ENCODE measurements around the gene ACADS.

Gene ACADS

DNA sequence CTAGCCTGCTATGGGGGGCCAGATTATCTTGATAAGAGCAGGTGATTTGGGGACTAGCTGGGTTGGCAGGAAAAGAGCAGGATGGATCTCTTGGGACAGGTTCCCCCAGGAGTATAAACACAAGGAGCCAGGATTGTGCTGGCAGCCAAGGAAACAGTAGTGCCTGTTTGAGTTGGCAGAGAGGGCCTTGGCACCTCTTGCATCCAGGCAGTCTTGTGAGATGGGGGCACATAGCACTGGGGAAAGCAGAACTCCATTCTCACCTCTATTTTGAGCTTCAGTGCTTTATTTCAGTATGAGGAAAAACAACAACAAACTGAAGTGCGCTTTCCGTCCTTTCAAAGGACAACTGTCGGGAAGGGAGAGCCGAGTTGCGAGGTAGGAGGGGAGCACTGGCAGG is 24.7 kb upstream of the ACADS start:
- no peak for DNase-seq

DNA sequence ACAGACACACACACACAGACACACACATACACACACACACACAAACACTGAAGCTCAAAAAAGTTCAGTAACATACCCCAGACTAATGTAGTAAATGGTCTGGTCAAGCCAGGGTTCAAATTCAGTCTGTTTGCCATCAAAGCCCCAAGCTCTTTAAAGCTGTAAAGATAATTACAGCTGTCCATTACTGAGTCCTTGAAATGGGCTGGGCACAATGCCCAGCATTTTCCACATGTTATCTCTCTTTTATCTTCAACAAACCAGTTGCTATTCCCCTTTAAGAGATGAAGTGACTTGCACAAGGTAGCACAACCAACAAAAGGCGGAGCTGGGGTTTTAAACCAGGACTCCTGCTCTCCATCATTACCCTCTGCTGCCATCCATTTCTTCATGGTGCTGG is 23.0 kb upstream of the ACADS start:
- no peak for DNase-seq

DNA sequence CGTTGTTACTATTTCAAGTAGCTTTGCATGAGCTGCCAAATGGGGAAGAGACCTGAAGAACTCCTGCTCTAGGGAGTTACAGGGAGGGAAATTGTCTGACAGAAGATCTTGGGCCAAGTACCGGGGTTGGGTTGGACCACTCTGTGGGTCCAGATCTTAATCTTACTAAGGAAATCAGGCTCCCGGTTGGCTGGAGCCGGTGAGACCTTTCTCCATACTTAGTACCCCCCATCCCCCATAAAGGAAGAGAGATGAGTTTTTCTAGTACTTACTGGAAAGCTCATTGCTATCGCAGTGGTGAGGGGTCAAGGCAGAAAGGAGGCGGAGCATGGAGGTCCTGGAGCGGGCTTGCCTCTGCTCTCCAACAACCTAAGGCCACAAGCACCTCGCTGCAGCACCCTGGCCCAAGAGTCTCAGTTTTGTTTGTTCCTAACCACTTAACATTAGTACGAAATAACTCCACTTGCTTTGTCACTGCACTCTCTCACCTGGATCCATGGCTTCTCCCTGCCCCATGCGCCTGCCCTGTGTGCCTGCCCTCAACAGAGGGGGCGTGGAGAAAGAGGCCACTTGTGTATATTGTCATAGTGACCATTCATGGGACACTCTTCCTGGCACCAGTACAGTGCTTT is 22.2 kb upstream of the ACADS start:
- DNase-seq: no peak

DNA sequence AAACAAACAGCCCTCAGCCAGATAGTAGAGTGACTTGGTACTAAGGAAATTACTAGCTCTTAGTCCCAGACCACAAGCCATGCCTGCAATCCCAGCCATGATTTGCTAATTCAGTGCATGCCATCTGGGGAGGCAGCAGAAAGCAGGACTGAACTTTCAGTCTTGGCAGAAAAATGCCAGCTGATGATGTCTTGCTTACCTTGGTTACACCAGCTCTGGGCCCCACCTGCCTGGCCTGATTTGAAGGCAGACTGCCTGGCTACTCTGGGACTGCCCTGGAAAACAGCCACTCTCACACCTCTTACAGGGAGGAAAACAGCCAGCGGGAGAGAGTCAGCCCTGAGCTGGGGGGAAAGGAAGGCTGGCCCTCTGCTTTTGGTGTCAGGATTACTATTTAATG is 20.0 kb upstream of the ACADS start:
- DNase-seq: peak in 2 of 14 donors; percentile 1 to 60

DNA sequence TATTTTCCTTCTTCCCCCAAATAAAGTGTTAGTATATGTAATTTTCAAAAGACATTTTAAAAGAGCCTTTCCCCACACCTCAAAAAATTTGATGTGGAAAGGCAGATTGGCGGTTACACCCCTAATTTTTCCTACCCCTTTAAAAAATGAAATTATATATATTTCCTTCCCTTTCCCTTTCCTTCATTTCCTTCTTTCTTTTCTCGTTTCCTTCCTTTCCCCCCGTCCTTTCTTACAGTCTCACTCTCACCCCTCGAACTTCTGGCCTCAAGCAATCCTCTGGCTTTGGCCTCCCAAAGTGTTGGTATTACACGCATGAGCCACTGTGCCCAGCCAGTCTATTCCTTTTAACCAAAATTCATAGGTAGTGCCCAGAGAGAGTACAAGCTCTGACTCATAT is 19.6 kb upstream of the ACADS start:
- no peak for DNase-seq

DNA sequence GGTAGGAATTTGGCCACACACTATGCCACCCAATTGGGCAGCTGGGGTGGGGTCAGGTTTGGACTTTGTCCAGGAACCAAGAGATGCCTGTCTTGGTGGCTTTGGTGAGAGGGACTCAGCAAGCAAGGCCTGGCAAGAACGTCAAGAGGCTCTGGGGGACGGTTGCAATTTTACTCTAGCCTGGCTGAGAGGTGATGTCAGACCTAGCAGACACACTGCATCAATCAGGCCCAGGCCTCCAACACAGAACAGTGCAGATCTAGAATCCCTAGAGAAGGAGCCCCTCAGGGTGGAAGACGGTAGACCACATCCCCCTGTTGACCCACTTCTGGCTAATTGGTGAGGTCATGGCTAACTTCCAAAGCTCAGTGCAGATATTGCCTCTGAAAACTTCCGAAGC is 17.0 kb upstream of the ACADS start:
- no peak for DNase-seq

DNA sequence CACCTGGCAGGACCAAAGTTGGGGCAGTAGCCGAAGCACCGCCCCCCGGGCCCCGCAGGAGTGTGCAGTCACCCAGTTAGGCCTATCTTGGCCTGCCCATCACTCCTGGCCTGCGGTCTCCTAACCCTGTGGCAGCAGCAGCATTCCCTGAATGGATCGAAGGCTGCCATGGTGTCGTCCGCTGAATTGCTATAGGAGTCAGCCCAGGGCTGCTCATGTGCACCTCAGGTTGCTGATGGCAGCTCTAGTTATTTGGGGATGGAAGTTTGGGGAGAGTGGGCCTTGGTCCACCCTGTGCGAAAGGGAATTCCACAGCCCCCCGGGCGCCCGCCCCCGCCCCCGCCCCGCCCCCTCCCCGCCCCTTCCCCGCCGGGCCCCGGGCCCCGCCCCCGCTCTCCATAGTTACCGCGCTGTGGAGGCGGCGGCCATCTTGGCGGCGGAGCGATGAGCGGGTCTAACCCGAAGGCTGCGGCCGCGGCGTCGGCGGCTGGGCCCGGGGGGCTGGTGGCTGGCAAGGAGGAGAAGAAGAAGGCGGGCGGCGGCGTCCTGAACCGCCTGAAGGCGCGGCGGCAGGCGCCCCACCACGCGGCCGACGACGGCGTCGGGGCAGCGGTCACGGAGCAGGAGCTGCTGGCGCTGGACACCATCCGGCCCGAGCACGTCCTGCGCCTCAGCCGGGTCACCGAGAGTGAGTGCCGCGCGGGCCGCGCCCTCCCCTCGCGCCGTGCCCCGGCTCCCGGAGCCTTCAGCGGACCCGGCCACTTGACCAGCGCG is 15.4 kb upstream of the ACADS start, which contains the start of gene UNC119B:
Gene UNC119B, plus strand, starts transcription at position 428 of the 774 bp plus-strand sequence. Its CDS starts 17 bp downstream, at position 445.
- peak in 13 of 14 donors; percentile 13 to 78 (median 57) for DNase-seq

DNA sequence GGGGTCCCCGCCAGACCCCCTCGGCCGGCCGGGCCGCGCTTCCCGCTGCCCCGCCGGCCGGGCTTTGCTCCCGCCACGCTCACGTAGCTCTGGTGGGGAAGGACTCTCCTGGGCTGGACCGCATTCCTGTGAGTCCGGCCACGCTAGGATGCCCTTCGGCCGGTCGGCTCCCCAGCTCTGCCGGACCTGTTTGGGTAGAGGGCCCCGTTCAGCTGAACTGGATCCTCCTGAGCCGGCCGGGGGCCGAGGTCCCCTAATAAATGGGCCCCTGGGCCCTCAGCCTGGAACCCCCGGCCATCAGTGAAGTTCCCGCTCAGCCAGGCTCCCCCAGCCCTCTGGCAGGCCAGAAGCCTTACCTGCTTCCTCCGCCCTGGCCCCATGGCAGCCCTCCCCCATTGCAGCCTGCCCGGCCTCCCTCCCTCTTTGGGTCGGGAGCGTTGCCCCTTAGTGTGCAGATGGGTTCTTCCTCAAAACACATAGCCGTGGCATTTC is 14.8 kb upstream of the ACADS start:
- peak in 5 of 14 donors; percentile 16 to 54 (median 32) for DNase-seq

DNA sequence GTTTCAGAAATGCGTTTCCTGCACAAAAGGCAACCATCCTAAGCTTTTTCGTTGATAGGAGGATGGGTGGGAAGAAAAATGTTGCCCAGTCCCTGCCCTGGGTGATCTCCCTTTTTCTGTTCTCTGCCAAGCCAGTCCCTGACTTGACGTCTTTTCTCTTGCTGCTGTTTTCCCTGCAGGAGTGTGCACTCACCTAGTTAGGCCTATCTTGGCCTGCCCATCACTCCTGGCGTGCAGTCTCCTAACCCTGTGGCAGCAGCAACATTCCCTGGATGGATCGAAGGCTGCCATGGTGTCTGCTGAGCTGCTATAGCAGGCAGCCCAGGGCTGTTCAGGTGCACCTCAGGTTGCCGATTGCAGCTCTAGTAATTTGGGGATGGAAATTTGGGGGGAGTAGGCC is 14.2 kb upstream of the ACADS start:
- DNase-seq: peak in 2 of 14 donors; percentile 7 to 9

DNA sequence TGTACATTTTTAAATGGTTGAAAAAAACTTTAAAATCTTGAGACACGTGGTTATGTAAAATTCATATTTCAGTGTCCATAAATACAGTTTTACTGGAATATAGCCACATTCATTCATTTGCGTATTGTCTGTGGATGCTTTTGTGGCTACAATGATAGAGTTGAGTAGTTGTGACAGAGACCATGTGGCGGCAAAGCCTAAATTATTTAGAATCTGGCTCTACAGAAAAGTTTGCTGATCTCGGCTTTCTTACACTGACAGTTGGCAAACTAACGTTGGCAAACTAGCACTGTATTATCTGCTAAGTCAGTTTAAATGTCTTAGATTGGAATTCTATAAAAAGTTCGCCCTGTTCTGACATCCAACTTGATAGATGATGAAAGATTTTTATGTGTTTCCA is 13.0 kb upstream of the ACADS start:
- no peak for DNase-seq

DNA sequence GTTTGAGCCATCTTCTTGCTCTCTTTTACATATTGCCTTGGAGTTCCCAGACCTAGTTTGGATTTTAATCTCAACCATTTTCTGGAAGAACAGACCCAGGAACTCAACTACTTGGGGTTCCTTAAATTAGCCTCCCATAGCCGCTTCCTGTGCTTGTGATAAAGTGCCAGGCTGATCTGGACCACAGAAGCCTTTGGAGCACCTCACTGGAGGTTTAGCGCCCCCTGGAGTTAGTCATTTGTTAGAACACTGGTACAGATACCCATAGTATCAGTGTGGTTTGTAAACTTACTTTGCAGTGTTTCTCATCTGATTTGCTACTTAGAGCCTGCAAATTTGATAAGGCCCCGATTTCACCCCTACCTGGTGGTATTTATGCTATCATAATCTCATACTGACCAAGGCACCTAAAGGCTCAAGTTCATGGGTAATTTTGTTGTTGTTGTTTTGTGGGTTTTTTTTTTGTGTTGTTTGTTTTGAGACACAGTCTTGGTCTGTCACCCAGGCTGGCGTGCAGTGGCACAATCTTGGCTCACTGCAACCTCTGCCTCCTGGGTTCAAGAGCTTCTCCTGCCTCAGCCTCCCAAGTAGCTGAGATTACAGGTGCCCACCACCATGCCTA is 11.7 kb upstream of the ACADS start:
- peak in 11 of 14 donors; percentile 11 to 66 (median 39) for DNase-seq

DNA sequence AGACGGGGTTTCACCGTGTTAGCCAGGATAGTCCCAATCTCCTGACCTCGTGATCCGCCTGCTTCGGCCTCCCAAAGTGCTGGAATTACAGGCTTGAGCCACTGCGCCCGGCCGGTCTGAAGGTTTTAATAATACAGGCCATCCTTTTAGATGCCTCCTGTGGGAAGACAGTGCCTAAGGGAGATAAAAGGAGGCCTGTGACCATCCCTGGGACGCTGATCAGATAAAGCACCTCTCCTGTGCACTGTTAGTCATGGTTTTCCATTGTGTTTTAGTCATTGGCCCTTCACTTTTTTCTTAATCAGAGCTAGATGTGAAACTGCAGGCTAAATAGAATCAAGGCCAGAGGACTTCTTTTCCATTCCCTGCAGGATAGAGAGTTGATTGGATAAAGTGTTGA is 7.6 kb upstream of the ACADS start:
- DNase-seq: no peak

DNA sequence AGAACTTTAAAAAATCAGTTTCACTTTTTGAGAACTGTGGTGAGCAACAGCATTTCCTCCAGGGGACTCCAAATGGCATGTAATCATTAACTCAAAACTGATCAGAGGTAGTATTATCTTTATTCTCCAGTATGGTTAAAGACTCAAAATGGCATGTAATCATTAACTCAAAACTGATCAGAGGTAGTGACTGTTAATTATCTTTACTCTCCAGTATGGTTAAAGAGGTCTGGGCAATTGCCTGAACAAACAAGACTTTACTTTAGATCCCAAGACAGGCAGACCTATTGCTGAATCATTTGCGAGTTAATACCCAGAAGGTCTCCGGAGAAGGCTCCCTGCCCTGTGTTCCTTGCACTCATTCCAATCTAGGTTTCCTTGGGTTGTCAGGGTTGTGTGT is 6.6 kb upstream of the ACADS start:
- no peak for DNase-seq

DNA sequence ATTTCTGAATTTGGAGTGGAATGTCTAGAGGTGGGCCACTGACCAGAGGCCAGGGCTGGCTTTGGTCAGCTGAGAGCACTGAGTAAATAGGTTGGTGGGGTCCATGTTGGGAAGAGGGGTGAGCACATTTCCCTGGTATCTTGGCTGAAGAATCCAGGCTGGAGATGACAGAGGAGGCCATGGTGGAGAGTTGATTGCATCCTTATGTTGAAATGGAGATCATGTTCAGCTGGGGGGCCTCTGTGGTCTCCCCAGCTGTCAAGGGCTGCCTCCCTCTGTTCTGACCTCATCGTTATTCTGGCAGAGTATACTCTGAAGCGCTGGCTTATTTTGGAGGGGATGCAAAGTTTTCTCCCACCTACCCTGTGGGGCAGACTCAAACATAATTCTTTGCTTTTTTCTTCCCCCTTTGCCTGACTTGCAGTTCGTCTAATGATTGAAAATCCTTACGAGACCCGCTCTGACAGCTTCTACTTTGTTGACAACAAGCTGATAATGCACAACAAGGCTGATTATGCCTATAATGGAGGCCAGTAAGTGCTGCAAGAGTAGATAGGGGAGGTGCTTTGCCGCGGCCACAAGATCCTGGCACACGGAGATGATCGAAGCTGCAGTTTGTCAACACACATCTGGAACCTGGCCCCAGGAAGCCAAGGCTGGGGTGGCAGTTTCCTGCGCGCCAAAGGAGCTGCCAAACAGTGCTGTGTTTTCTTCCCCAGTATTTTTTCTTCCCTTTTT is 6.0 kb upstream of the ACADS start:
- no peak for DNase-seq

DNA sequence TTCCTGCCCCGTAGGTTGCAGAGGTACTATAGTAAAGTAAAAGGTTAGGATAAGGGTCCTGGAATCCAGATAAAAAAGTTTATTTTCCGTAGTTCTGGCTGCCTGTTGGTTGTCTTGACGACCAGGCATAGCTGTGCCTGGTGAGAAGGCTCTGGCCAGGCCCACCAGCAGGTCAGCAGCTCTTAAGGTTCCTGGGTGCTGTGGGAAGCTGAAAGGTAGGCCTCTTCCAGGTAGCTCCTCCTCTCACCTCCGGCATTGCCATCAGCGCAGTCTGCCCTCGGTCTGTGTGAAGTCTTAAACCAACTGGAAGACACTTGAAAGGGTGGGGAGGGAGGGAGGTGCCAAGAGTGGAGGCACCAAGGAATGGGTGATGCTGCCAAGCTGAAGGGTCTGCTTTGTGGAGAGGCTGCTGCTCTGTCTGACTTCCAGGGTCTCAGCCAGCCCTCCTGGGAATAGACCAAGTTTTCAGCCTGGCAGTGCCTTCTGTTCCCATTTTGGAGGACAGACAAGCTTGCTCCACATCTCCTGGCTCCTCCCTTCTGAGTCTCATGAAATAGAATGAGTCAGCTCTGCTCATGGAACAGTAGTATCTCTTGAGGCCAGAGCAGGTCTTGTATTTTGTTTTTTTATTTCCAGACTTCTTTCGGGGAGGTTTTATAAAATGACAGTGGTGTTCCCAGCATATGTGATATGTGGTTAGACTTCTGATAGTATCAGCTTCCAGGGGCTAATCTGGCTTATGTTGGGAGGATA is 5.2 kb upstream of the ACADS start:
- DNase-seq: peak in 10 of 14 donors; percentile 8 to 78 (median 40)

DNA sequence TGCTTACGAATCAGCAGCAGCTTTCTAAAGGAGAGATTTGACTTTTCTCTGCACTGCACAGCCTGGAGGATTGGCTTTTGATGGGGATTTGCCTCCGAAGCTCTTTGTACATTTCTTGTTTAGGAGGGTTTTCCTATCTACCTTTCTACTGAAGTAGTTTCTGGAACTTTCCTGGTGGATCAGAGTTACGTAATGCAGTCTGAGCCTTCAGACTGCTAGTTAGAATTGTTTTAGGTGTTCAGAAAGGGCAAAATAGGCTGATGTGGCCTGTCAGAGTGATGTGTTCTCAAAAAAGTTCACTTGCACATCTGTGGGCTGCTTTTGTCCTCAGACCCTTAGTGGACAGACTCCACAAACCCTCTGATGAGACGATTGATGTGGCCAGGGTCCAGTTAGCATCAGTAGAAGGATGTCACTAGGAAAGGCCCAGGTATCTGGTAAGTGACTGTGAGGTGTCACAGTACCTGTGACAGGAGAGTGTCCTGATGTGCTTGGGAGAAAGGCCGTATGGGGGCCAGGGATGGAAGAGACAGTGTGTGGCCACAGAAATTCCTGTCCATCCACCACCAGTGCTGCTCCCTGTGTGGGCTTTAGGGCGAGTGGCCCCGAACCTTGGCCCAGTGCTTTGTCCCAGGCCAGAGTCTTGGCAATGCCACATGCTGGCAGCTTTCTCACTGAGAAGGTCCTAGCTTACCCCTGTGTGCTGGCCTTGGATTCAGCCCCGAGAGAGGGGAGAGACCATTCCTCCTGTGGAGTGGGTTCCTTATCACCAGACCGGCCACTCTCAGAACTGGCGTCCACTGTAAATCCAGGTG is 4.4 kb upstream of the ACADS start:
- no peak for DNase-seq

DNA sequence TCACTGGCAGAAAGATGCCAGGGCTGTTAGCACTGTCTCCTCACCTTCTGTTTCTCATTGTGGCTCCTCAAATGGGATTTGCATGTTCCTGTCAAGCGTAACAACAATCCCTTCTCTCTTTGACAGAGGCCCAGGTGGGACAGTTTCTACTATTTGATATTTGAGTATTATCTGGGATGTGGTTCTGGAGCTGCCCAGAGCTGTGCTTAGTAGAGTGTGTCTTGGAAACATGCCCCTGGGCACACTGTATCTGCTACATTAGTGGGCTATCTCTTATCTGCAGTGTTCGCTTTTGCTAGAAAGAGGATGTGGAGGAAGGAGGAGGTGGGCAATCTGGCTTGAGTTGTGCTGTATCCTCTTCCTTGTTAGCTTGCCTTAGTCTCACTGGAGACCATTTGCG is 3.8 kb upstream of the ACADS start:
- no peak for DNase-seq

DNA sequence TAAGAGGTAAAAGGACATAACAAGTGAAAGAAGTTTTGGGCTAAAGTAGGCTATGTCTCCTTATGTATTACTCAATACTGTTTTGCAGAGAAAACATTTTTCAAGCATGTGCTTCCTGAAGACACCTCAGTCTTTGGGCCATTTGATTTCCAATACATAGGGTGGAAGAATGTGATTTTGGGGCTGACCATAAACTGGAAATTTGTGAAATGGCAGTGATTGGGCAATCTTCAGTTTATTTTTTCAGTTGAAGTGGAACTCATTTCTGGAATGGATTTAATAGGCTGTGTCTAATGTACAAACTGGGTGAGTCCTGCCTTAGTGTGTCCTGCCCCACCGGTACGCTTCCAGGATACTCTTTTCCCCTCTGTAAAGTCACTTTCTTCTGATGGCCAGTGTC is 2.8 kb upstream of the ACADS start:
- no peak for DNase-seq

DNA sequence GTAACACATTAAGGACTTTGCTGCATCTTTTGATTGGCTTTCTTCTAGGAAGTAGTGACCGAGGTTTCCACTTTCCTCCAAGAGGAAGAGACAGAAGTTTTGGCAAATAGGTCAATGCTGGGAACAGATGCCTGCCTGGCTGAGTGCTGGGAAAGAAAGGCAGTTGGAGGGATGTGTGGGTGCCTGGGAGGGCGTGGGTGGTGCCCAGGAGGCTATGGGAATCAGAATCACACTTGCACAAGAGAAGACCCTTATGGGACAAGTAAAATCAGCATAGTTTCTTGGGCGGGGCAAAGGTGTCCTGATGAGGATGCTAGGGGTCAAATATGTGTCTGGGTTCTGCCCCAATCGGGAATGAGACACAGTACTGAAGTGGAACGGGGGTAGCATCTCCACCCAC is 906 bp upstream of the ACADS start:
- no peak for DNase-seq

DNA sequence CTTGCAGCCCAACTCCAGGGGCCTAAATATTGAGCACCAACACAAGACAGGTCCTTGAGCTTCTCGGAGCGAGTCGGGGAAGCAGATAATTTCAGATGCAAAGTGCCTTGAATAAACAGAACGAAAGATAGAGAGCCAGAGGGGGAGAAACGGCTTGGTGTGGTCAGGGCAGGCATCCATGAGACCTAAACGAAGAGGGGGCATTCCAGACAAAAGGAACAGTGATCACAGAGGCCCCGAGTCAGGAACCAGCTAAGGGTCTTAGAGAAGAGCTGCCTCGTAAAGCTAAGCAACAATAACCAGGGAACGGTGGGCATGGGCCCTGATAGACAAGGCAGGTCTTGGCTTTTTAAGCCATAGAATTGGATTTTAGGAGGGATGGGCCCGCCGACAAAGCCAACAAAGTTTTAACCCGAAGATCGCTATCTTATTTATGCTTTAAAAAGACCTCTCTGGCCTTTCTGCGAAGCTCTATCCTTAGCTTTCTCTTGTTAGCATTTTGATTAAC is 421 bp upstream of the ACADS start:
- no peak for DNase-seq

DNA sequence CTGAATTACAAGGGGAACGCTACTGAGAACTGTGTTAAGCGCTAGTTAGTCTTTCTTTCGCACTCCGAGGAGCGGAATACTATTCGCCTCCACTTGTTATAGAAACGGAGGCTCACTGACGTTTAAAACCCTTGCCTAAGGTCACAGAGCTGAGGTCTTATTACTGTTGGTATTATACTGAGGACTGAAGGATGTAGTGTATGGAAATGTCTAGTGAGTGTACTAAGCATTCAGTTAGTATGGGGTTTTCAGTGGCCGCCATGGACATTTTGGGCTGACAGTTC is 826 bp downstream of the ACADS start:
- no peak for DNase-seq
